Neutrophil (primary cell): ENCODE results near the gene NELFCD.

Source experiments
- H3K27ac ChIP-seq: fragments of 200-600 bp; sonication (generic); 2 replicates; pipeline ENCODE4 v1.5.1; 2016; ENCODE audit warnings: mild to moderate bottlenecking, moderate library complexity
- H3K27me3 ChIP-seq: fragments of 200-600 bp; sonication (generic); 2 replicates; pipeline ENCODE4 v1.6.0; 2016; ENCODE audit warnings: mild to moderate bottlenecking
- H3K36me3 ChIP-seq: fragments of 200-600 bp; sonication (generic); 2 replicates; pipeline ENCODE4 v1.5.1; 2017
- H3K4me1 ChIP-seq, 2 experiments: fragments of 200-600 bp in 1 of 2; sonication (generic) in 1 of 2; 1 replicate in 1 of 2; 2 replicates in 1 of 2; pipeline versions ENCODE4 v1.5.1 to v1.6.1; 2013 to 2016; ENCODE audit warnings: low read depth in 1 of 2, low read length in 1 of 2, mild to moderate bottlenecking in 1 of 2, moderate library complexity in 1 of 2; ENCODE audit not compliant: control insufficient read depth in 1 of 2, insufficient read depth in 1 of 2
- H3K4me3 ChIP-seq, 2 experiments: fragments of 200-600 bp in 1 of 2; sonication (generic) in 1 of 2; 1 replicate in 1 of 2; 2 replicates in 1 of 2; pipeline ENCODE4 v1.5.1; 2013 to 2016; ENCODE audit warnings: low read depth in 1 of 2, low read length in 1 of 2, mild to moderate bottlenecking in 1 of 2, moderate library complexity in 1 of 2
- H3K9me3 ChIP-seq: fragments of 200-600 bp; sonication (generic); 2 replicates; pipeline ENCODE4 v1.5.1; 2016
- TF ChIP-seq, protein P1 (sequence below): fragments of 200-600 bp; sonication (generic); IDR thresholded peaks from 2 replicates; pipeline ENCODE4 v1.5.1; 2016; ENCODE audit warnings: antibody characterized with exemption

Gene NELFCD

DNA sequence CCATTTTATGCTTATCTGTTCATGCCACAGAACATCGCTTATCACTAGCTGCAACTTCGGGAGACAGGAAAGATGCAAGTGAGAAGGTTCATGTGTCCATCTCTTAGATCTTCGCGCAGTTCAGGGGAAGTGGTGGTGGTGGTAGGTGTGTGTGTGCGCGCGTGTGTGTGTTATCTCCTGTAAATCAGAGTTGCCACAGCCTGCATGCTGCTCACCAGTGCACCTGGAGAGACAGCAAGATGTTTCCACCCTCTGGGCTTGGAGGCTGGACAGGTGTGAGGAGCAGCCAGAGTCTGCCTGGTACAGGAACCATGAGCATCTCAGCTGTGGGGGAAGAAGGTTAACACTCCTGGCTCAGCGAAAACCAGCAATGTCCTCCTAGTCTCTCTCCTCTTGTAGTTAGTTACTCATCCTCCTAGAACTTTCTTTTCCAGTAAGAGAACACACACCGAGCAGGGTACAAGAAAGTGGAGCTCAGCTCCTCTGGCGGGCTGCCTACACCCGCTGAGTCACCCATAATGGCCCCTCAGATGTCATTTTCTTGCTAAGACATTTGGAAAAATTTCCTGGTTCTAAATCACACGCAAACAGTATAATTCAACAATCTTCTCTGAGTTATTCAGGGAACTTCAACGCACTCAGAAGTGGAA lies 33.0 kb downstream of the NELFCD start:
- TF ChIP-seq, protein P1, sequence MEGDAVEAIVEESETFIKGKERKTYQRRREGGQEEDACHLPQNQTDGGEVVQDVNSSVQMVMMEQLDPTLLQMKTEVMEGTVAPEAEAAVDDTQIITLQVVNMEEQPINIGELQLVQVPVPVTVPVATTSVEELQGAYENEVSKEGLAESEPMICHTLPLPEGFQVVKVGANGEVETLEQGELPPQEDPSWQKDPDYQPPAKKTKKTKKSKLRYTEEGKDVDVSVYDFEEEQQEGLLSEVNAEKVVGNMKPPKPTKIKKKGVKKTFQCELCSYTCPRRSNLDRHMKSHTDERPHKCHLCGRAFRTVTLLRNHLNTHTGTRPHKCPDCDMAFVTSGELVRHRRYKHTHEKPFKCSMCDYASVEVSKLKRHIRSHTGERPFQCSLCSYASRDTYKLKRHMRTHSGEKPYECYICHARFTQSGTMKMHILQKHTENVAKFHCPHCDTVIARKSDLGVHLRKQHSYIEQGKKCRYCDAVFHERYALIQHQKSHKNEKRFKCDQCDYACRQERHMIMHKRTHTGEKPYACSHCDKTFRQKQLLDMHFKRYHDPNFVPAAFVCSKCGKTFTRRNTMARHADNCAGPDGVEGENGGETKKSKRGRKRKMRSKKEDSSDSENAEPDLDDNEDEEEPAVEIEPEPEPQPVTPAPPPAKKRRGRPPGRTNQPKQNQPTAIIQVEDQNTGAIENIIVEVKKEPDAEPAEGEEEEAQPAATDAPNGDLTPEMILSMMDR: no peak
- Histone ChIP-seq H3K4me1 (peaks cover 9% of the 10 kb centered on the region in 2 experiments), H3K4me3 (no peak overlapping the region), H3K9me3 (no peaks in the 10 kb centered on the region), H3K36me3 (no peaks in the 10 kb centered on the region), H3K27ac (no peak overlapping the region), H3K27me3 (peaks cover 24% of the 10 kb centered on the region)

DNA sequence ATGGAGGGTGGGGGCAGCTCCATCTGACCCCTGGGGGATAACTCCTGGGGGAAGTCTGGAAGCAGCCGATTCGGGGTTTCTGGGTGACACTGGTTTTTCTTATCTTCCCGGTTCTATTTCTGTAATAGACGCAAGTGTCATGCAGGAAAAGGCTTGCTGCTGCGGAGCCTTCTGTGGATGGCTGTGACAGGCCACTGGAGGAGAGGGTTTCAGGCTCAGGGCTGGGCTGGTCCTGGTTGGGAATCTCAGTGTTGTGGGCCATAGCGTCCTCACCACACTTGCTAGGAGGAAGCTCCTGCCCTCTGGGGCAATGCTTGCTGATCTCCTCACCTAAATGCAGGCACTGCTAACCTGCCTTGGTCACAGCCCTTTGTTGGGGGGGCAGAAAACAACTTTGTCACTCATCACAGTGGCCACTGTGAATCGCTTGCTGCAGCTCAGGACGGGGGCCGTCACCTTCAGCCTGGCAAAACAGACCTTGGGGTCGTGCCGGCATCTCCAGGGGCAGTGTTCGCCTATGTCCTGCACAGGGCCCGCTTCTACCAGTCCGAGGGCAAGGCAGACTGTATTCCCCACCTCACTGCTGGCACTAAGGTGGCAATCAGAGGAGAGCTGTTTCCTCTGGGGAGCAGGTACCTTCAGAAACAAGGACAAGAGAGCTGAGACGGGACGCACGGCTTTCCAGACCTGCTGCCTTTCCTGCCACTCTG lies 33.8 kb downstream of the NELFCD start:
- TF ChIP-seq, protein P1: no peak
- Histone ChIP-seq H3K36me3 (no peaks in the 10 kb centered on the region), H3K9me3 (no peaks in the 10 kb centered on the region), H3K27me3 (peaks cover 24% of the 10 kb centered on the region), H3K27ac (no peak overlapping the region), H3K4me1 (peaks cover 9% of the 10 kb centered on the region in 2 experiments), H3K4me3 (no peak overlapping the region)

DNA sequence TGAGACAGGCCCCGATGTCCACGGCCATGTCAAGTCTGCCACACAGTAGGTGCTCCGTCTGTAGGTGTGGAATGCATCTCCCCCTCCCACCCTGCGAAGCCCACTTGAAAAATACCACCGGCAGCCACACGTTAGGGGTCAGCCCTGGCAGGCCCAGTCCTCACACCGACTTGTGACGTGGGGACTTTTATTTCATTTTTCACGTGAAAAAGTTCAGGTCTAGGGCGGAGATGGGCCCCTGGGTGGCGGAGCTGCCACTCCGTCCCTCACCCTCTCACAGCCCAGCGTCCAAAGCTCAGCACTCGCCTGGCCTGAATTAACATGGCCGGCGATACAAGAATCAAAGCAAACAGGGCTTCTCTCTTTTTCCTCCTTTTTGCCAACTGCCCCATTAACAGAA lies 34.4 kb downstream of the NELFCD start:
- no peaks in the 10 kb centered on the region for H3K36me3 ChIP-seq
- no peak overlapping the region for H3K4me3 ChIP-seq
- H3K27me3 ChIP-seq: peaks cover 24% of the 10 kb centered on the region
- no peaks in the 10 kb centered on the region for H3K9me3 ChIP-seq
- TF ChIP-seq, protein P1: no peak
- peaks cover 9% of the 10 kb centered on the region in 2 experiments for H3K4me1 ChIP-seq
- no peak overlapping the region for H3K27ac ChIP-seq

DNA sequence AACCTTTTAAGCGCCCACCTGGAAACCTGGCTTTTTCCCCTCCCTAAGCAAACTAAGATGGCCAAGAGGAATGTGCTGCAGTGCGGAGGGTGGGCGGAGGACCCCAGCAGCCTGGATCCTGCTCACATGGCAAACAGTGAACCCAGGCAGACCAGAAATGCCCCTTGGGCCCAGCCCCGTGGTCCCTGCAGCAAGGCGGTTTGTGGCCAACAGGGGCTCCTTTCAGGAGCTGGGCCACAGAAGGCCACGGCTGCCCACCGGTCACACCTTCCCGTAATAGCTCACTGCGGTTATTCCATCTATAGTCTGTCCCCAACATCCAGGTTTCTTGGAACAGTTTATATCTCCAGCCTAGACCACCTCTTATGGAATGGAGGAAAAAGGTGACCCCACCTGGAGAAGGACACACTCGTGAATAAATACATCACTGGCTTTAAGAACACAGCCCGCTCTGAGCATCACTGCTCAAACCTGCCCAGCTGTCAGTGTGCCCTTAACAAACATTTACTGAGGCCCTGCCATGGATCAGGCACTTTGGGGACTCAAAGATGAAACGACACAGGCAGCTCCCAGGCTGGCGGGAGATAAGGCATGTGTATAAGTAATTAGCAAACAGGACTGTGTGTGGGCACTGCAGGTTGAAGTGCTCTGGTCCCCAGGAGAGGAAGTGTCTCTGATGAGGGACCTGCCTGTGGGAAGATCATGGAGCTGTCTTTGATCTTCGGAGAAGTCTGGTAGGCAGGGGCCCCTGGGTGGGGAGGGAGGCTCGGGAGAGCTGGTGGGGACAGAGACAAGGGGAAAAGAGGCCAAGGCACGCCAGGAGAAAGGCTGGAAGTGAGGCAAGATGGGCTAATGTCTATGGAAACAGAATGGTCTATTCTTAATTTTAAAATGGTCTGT lies 35.0 kb downstream of the NELFCD start:
- Histone ChIP-seq H3K27me3 (peaks cover 24% of the 10 kb centered on the region), H3K9me3 (no peaks in the 10 kb centered on the region), H3K4me1 (peaks cover 9% of the 10 kb centered on the region in 2 experiments), H3K36me3 (no peaks in the 10 kb centered on the region), H3K27ac (no peak overlapping the region), H3K4me3 (no peak overlapping the region)
- TF ChIP-seq, protein P1: no peak

DNA sequence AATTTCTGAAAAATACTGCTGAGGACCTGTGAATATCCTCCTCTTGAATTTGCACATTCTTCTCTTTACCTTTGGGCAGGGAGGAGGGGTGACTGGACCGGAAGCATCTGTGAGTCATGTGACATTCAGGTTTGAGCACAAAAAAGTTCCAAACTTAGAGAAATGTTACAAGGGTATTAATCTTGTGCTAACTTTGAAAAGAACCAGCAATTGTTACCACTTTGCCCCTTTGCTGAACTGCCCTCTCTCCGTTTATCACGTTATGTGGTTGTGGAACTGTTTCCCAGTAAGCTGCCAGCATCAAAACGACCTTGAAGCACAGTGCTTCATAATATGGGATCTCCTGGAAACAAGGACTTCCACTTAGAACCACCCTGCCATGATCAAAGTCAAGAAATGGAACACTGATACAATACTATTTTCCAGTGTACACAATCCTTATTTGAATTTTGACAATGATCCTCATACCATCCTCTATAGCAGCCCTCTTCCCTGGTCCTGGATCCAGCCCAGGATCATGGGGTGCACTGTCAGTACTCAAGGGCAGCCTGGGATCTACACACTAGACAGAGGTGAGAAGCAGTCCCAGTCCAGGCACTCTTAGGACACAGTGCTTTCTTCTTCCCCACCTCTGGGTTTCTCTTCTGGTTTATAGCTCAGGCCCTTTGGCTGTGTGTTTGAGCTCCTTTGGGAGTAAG lies 35.9 kb downstream of the NELFCD start:
- Histone ChIP-seq H3K4me3 (no peak overlapping the region), H3K4me1 (peaks cover 9% of the 10 kb centered on the region in 2 experiments), H3K9me3 (no peaks in the 10 kb centered on the region), H3K27ac (no peak overlapping the region), H3K36me3 (peaks cover 6% of the 10 kb centered on the region), H3K27me3 (peaks cover 24% of the 10 kb centered on the region)
- TF ChIP-seq, protein P1: no peak
